HCT116 (cell line): ENCODE data around the gene MGAT4A. TPM values are rescaled to one million over a fixed set of nuclear protein-coding genes. Genes with fewer than 3 reads are reported as not detected.

Source experiments
- ATAC-seq: fragments of 200-7000 bp; cut with Tn5 transposase; 2 replicates; pipeline ENCODE4 v1.9.1; 2020; ENCODE audit warnings: mild to moderate bottlenecking, moderate library complexity
- BruUV-seq: library from RNA; stranded (reverse); fragments of 400-500 nt; replicated peaks from 2 replicates; lab custom pipeline; 2021; lab: Mats Ljungman, UMichigan
- CTCF ChIA-PET: fragments of 300-600 bp; sonication (Branson Sonifier 250); formaldehyde crosslinking; loops from one replicate; lab custom pipeline; 2021; ENCODE audit warnings: antibody characterized with exemption; lab: Charles Lee
- POLR2A ChIA-PET: fragments of 300-600, 350-600 bp; sonication (Branson Sonifier 250); formaldehyde crosslinking; loops from one replicate; lab custom pipeline; 2021; ENCODE audit warnings: antibody characterized with exemption; lab: Charles Lee
- RAD21 ChIA-PET, 2 experiments: fragments of 300-600 bp; sonication (Branson Sonifier 250); formaldehyde crosslinking; loops; one replicate each; lab custom pipeline; 2023; ENCODE audit warnings: low total read pairs in 2 of 2; ENCODE audit not compliant: uncharacterized antibody in 2 of 2, unreplicated experiment in 2 of 2, low non-redundant PET in 1 of 2; lab: Charles Lee
- DNase-seq: peaks from one replicate; pipeline ENCODE4 v3.0.0-alpha.2; 2010; ENCODE audit warnings: low read depth, low spot score
- H2AFZ ChIP-seq: fragments of 200-600 bp; shearing (Covaris generic), sonication (generic); 2 replicates; pipeline ENCODE4 v1.6.1; 2017; ENCODE audit warnings: low read depth, mixed run types, mixed read lengths, antibody characterized with exemption, low read length; ENCODE audit not compliant: poor library complexity, severe bottlenecking
- H3K27ac ChIP-seq: 2 replicates; pipeline ENCODE4 v1.5.1; 2012; ENCODE audit warnings: low read depth, low read length
- H3K27me3 ChIP-seq: fragments of 200-600 bp; sonication (generic); 2 replicates; pipeline ENCODE4 v1.6.1; 2016; ENCODE audit warnings: mixed run types, low read length, mixed read lengths; ENCODE audit not compliant: insufficient read depth
- H3K36me3 ChIP-seq, 2 experiments: fragments of 200-500 bp in 1 of 2; fragments of 200-600 bp in 1 of 2; sonication (Bioruptor generic) in 1 of 2; sonication (generic) in 1 of 2; 2 replicates each; pipeline versions ENCODE4 v1.5.1 to v1.6.1; 2014 to 2016; ENCODE audit warnings: low read length in 2 of 2, inconsistent platforms in 1 of 2, mixed read lengths in 1 of 2, mixed run types in 1 of 2; ENCODE audit not compliant: insufficient read depth in 2 of 2, control insufficient read depth in 1 of 2
- H3K4me1 ChIP-seq, 2 experiments: fragments of 200-600 bp in 1 of 2; sonication (generic) in 1 of 2; 2 replicates each; pipeline versions ENCODE4 v1.5.1 to v1.6.1; 2012 to 2017; ENCODE audit warnings: low read length in 2 of 2, inconsistent platforms in 1 of 2, mild to moderate bottlenecking in 1 of 2, mixed read lengths in 1 of 2, mixed run types in 1 of 2, moderate library complexity in 1 of 2; ENCODE audit not compliant: insufficient read depth in 2 of 2, control insufficient read depth in 1 of 2
- H3K4me2 ChIP-seq: fragments of 200-600 bp; sonication (generic); 2 replicates; pipeline ENCODE4 v1.6.1; 2017; ENCODE audit warnings: mixed run types, low read length, mixed read lengths
- H3K4me3 ChIP-seq, 2 experiments: fragments of 200-600 bp in 1 of 2; sonication (generic) in 1 of 2; replicated peaks in 1 of 2; 2 replicates each; pipeline ENCODE4 v1.5.1; 2011 to 2016; ENCODE audit warnings: low read length in 2 of 2, control low read depth in 1 of 2, low read depth in 1 of 2, mild to moderate bottlenecking in 1 of 2, mixed read lengths in 1 of 2, mixed run types in 1 of 2
- H3K79me2 ChIP-seq: fragments of 200-600 bp; sonication (generic); 2 replicates; pipeline ENCODE4 v1.6.1; 2017; ENCODE audit warnings: mild to moderate bottlenecking, mixed run types, low read length, moderate library complexity, mixed read lengths; ENCODE audit not compliant: insufficient read depth
- H3K9ac ChIP-seq: fragments of 200-600 bp; sonication (generic); 2 replicates; pipeline ENCODE4 v1.6.1; 2016; ENCODE audit warnings: low read length, mixed read lengths
- H3K9me2 ChIP-seq: fragments of 200-600 bp; sonication (generic), shearing (Covaris generic); 2 replicates; pipeline ENCODE4 v1.6.1; 2017; ENCODE audit warnings: mixed run types, mild to moderate bottlenecking, moderate library complexity; ENCODE audit not compliant: insufficient read depth
- H3K9me3 ChIP-seq, 2 experiments: fragments of 200-500 bp in 1 of 2; fragments of 200-600 bp in 1 of 2; sonication (Bioruptor generic) in 1 of 2; sonication (generic) in 1 of 2; 2 replicates each; pipeline ENCODE4 v1.6.1; 2014 to 2017; ENCODE audit warnings: low read length in 2 of 2, mixed read lengths in 2 of 2, inconsistent platforms in 1 of 2, low read depth in 1 of 2, mild to moderate bottlenecking in 1 of 2, mixed run types in 1 of 2, moderate library complexity in 1 of 2; ENCODE audit not compliant: control insufficient read depth in 1 of 2, insufficient read depth in 1 of 2
- H4K20me1 ChIP-seq: fragments of 200-600 bp; sonication (generic), shearing (Covaris generic); 2 replicates; pipeline ENCODE4 v1.6.1; 2017; ENCODE audit warnings: mixed run types, mild to moderate bottlenecking, moderate library complexity; ENCODE audit not compliant: insufficient read depth
- CBX3 ChIP-seq: IDR thresholded peaks from 2 replicates; pipeline ENCODE4 v1.6.1; 2012; ENCODE audit warnings: low read depth
- CEBPB ChIP-seq: IDR thresholded peaks from 2 replicates; pipeline ENCODE4 v1.6.1; 2012; ENCODE audit warnings: low read depth
- EGR1 ChIP-seq: IDR thresholded peaks from 2 replicates; pipeline ENCODE4 v1.6.1; 2012; ENCODE audit warnings: low read depth
- FOSL1 ChIP-seq: IDR thresholded peaks from 2 replicates; pipeline ENCODE4 v1.6.1; 2012; ENCODE audit warnings: low read depth
- JUND ChIP-seq: IDR thresholded peaks from 2 replicates; pipeline ENCODE4 v1.6.1; 2012
- POLR2A ChIP-seq: IDR thresholded peaks from 2 replicates; pipeline ENCODE4 v1.7.0; 2011; ENCODE audit warnings: borderline replicate concordance; ENCODE audit not compliant: insufficient read depth, insufficient read length; ENCODE audit errors: extremely low read depth
- POLR2AphosphoS5 ChIP-seq: IDR thresholded peaks from 2 replicates; pipeline ENCODE4 v1.6.1; 2011; ENCODE audit warnings: mild to moderate bottlenecking, low read depth, low read length, moderate library complexity
- RAD21 ChIP-seq: IDR thresholded peaks from 2 replicates; pipeline ENCODE4 v1.6.1; 2012; ENCODE audit warnings: low read depth, mild to moderate bottlenecking
- SIN3A ChIP-seq: IDR thresholded peaks from 2 replicates; pipeline ENCODE4 v1.6.1; 2012; ENCODE audit warnings: low read depth
- SRF ChIP-seq: IDR thresholded peaks from 2 replicates; pipeline ENCODE4 v1.6.1; 2012; ENCODE audit warnings: low read depth
- TCF7L2 ChIP-seq: IDR thresholded peaks from 2 replicates; pipeline ENCODE4 v1.7.0; 2011; ENCODE audit warnings: borderline replicate concordance, inconsistent platforms; ENCODE audit not compliant: insufficient read depth, insufficient read length; ENCODE audit errors: extremely low read depth
- ZFX ChIP-seq: fragments of 450-650 bp; IDR thresholded peaks from 2 replicates; pipeline ENCODE4 v1.6.1; 2017
- intact Hi-C: fragments of 100-400 bp; cut with micrococcal nuclease; formaldehyde crosslinking; loops from 2 replicates; pipeline ENCODE4 v1.10.0; 2022
- total RNA-seq: library from RNA; stranded (reverse); gene quantifications from one replicate; pipeline ENCODE4 v1.2.1, GENCODE V29; 2021; ENCODE audit not compliant: unreplicated experiment
- TF ChIP-seq, protein P1 (sequence below): IDR thresholded peaks from 2 replicates; pipeline ENCODE4 v1.6.1; 2012; ENCODE audit warnings: low read depth
- TF ChIP-seq, protein P2 (sequence below), 3 experiments: fragments of 200-600 bp in 1 of 3; sonication (generic) in 1 of 3; IDR thresholded peaks in 2 of 3; conservative IDR thresholded peaks in 1 of 3; 2 replicates each; pipeline ENCODE4 v1.5.1; 2012 to 2017; ENCODE audit warnings: low read depth in 2 of 3, low read length in 2 of 3, antibody characterized with exemption in 1 of 3, borderline replicate concordance in 1 of 3, control low read depth in 1 of 3, mild to moderate bottlenecking in 1 of 3, mixed read lengths in 1 of 3, mixed run types in 1 of 3, moderate library complexity in 1 of 3; ENCODE audit not compliant: insufficient read depth in 1 of 3
- TF ChIP-seq, protein P3 (sequence below): IDR thresholded peaks from 2 replicates; pipeline ENCODE4 v1.6.1; 2012

The MGAT4A gene
- total RNA-seq, 1 experiment from 2014 or later = 10.2 TPM

DNA sequence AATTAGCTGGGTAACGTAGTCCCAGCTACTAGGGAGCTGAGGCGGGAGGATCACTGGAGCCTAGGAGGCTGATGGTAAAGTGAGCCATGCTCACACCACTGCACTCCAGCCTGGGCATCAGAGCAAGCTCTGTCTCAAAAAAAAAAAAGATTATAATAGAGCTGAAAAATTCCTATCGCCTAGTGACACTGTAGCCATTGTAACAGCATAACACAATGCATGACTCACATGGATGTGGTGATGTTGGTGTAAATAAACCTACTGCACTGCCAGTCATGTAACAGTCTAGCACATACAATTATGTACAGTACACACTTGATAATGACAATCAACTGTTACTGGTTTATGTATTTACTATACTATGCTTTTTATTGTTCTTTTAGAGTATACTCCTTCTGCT, 39.6 kb downstream of the MGAT4A start:
- Histone ChIP-seq H3K4me1 (no peaks in the 10 kb centered on the region), H3K9ac (no peak overlapping the region), H2AFZ (no peak overlapping the region), H3K36me3 (no peaks in the 10 kb centered on the region), H3K79me2 (no peaks in the 10 kb centered on the region), H3K4me2 (no peak overlapping the region), H3K9me3 (no peaks in the 10 kb centered on the region), H3K9me2 (no peaks in the 10 kb centered on the region), H3K4me3 (no peak overlapping the region), H3K27me3 (no peaks in the 10 kb centered on the region), H3K27ac (no peak overlapping the region), H4K20me1 (no peaks in the 10 kb centered on the region)
- no peak for TF ChIP-seq CEBPB
- TF ChIP-seq POLR2A = no peak
- TF ChIP-seq ZFX = no peak
- ChIA-PET CTCF (interaction anchor here (1.2 kb wide), 1 partner anchor 14 kb away, joined by 3 read pairs; no protein-coding TSS in a partner anchor), RAD21 (no interaction called here), POLR2A (no interaction called here)
- no peak for ATAC-seq
- DNase-seq = no peak
- BruUV-seq = no TSS peak
- intact Hi-C loops = no loop called here

DNA sequence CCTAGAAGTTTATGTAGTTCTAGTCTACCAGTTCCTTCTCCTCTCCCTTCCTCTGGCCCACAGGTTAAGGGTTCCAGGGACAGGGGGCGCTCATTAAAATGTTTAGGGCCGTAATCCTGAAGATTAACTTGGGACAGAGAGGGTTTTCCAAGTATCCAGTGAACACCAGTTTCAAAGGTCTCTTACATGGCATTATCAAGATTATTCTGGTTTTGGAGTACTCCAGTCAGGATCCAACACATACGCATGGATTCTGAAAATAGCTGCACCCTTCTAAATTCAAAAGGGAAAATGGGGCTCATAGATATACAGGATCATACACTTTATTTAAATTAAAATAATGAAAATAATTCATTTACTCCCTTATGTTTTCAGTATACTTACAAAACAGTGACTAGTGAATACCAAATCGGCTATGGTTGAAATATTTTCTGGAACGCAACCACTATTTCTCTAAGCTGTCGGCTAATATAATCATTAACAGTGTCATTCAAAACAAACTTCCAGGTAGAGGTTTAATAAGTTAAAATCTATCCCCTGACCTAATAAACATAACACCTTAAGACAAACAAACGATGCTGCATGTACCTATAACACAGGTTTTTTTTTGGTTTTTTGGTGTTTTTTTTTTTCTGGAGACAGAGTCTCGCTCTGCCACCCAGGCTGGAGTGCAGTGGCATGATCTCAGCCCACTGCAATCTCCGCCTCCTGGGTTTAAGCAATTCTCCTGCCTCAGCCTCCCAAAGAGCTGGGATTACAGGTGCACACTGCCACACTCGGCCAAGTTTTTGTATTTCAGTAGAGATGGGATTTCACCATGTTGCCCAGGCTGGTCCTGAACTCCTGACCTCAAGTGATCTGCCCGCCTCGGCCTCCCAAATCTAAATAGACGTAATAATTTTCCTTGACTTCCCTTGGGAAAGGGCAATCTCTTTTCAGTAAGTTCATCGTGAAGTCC, 44.7 kb downstream of the MGAT4A start:
- Histone ChIP-seq H3K4me2 (no peak overlapping the region), H3K4me1 (no peaks in the 10 kb centered on the region), H3K9ac (no peak overlapping the region), H2AFZ (no peak overlapping the region), H3K4me3 (no peak overlapping the region), H3K27me3 (no peaks in the 10 kb centered on the region), H4K20me1 (no peaks in the 10 kb centered on the region), H3K9me3 (no peaks in the 10 kb centered on the region), H3K9me2 (no peaks in the 10 kb centered on the region), H3K79me2 (no peaks in the 10 kb centered on the region), H3K36me3 (no peaks in the 10 kb centered on the region), H3K27ac (no peak overlapping the region)
- DNase-seq (no peak), ATAC-seq (no peak)
- ChIA-PET POLR2A (no interaction called here), RAD21 (no interaction called here), CTCF (no interaction called here)
- intact Hi-C loops = no loop called here
- no TSS peak for BruUV-seq
- TF ChIP-seq EGR1 (no peak), RAD21 (no peak), FOSL1 (no peak), TCF7L2 (no peak), ZFX (no peak), SRF (no peak), SIN3A (no peak), JUND (no peak), CBX3 (no peak), POLR2AphosphoS5 (no peak), POLR2A (no peak)
- TF ChIP-seq, protein P1, sequence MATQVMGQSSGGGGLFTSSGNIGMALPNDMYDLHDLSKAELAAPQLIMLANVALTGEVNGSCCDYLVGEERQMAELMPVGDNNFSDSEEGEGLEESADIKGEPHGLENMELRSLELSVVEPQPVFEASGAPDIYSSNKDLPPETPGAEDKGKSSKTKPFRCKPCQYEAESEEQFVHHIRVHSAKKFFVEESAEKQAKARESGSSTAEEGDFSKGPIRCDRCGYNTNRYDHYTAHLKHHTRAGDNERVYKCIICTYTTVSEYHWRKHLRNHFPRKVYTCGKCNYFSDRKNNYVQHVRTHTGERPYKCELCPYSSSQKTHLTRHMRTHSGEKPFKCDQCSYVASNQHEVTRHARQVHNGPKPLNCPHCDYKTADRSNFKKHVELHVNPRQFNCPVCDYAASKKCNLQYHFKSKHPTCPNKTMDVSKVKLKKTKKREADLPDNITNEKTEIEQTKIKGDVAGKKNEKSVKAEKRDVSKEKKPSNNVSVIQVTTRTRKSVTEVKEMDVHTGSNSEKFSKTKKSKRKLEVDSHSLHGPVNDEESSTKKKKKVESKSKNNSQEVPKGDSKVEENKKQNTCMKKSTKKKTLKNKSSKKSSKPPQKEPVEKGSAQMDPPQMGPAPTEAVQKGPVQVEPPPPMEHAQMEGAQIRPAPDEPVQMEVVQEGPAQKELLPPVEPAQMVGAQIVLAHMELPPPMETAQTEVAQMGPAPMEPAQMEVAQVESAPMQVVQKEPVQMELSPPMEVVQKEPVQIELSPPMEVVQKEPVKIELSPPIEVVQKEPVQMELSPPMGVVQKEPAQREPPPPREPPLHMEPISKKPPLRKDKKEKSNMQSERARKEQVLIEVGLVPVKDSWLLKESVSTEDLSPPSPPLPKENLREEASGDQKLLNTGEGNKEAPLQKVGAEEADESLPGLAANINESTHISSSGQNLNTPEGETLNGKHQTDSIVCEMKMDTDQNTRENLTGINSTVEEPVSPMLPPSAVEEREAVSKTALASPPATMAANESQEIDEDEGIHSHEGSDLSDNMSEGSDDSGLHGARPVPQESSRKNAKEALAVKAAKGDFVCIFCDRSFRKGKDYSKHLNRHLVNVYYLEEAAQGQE = no peak
- TF ChIP-seq, protein P2, sequence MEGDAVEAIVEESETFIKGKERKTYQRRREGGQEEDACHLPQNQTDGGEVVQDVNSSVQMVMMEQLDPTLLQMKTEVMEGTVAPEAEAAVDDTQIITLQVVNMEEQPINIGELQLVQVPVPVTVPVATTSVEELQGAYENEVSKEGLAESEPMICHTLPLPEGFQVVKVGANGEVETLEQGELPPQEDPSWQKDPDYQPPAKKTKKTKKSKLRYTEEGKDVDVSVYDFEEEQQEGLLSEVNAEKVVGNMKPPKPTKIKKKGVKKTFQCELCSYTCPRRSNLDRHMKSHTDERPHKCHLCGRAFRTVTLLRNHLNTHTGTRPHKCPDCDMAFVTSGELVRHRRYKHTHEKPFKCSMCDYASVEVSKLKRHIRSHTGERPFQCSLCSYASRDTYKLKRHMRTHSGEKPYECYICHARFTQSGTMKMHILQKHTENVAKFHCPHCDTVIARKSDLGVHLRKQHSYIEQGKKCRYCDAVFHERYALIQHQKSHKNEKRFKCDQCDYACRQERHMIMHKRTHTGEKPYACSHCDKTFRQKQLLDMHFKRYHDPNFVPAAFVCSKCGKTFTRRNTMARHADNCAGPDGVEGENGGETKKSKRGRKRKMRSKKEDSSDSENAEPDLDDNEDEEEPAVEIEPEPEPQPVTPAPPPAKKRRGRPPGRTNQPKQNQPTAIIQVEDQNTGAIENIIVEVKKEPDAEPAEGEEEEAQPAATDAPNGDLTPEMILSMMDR (IDR thresholded peaks at IDR 0.05 in 2 of 3, conservative IDR thresholded peaks at IDR 0.05 in 1 of 3; ENCODE audit: borderline replicate concordance in 1 of 3, insufficient read depth in 1 of 3, low read depth in 2 of 3, low read length in 2 of 3) = no peak
- TF ChIP-seq, protein P3, sequence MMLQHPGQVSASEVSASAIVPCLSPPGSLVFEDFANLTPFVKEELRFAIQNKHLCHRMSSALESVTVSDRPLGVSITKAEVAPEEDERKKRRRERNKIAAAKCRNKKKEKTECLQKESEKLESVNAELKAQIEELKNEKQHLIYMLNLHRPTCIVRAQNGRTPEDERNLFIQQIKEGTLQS = no peak
